ENCODE measurements around the gene HSD17B1.
"Not testable (repeated sequence)": the region's sequence is repeated elsewhere in the genome, so short reads cannot be mapped to it uniquely, and the experiment has no call there.

Gene HSD17B1

DNA sequence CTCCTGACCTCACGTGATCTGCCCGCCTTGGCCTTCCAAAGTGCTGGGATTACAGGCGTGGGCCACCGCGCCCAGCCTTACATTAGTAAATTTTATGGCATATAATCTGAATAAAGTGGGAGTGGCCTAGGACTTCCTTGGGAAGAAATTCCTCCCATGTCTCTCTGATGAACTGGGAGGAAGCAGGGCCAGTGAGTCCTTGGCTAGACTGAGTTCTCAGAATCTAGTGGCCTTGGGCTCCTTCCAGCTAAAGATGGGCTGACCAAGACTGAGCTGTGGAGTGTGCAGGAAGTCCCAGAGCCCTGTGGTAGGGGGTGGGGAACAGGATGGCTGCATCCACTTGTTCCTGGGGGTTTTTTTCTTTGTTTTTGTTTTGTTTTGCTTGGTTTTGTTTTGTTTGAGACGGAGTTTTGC lies 26.7 kb upstream of the HSD17B1 start:
- DNase-seq = no peak

- no peak for DNase-seq
Measured at GRCh38 chr17:42527932-42528331, 24.8 kb upstream of the HSD17B1 start.

- no peak for DNase-seq
Measured at GRCh38 chr17:42529061-42529460, 23.7 kb upstream of the HSD17B1 start.

GRCh38 chr17:42530952-42531454 lies 21.7 kb upstream of the HSD17B1 start:
- no peak for DNase-seq

DNA sequence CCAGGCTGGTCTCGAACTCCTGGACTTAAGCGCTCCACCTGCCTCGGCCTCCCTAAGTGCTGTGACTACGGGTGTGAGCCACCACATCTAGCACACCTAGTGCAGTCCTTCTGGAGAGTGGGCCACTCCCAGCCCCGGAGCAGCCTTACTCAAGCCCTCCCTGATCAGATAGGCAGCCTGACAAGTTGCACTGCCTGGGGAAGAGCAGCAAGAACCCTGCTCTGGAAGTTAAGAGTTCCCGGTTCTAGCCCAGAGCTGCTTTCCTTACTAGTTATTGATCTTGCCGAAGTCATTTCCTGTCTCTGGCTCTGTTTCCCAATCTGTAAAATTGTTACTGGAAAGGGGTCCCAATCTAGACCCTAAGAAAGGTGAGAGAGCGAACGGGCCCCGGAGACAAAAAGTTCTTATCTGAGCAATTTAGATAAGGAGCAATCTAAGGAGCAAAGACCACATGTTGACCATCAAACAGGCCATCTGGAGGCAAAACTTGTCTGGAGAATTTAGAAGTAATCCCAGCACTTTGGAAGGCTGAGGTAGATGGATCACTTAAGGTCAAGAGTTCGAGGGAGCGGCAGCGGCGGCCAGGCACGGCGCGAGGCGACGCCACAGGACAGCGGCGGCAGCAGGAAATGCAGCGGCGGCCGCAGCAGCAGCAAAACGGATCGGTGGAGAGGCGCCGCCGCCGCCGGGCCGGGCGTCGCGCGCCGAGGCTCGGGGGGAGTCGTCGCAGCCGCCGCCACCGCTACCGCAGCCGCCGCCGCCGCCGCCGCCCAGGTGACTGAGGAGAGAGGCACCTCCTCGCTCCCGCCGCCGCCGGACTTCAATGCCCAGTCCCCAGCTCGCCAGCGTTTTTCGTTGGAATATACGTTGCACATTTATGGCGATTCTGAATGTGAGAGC lies 21.0 kb upstream of the HSD17B1 start:
- peak in 1 of 2 experiments; percentile 79 for DNase-seq

DNA sequence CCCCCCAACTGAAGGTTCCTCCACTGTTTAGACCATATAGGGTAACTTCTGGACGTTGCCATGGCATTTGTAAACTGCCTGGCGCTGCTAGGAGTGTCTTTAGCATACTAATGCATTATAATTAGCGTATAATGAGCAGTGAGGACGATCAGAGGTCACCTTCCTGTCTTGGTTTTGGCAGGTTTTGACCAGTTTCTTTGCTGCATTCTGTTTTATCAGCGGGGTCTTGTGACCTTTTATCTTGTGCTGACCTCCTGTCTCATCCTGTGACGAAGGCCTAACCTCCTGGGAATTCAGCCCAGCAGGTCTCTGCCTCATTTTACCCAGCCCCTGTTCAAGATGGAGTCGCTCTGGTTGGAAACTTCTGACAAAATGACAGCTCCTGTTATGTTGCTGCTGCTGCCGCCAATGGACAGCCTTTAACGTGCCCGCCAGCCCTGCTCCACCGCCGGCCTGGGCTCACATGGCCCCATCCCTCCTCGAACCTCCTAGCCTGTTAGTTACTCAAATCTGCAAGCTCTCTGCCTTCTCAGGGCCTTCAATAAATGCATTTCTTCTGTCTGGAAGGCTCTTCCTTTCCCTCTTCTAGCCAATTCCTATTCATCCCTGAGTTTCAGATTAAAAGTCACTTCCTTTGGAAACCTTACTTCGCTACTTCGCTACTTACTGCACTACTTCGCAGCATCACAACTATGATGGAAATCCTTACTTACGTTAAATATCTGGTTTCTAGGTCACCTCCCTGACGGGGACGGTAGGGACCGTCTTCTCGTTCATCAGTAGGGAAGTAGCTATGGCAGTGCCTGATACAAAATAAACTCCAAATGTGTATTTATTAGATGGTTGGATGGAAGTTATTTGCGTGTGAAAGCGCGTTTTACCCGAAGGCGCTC lies 17.3 kb upstream of the HSD17B1 start:
- peak in 1 of 2 experiments; percentile 66 for DNase-seq

GRCh38 chr17:42536048-42536371 lies 16.7 kb upstream of the HSD17B1 start, which contains the start of gene NAGLU:
Gene NAGLU, plus strand, starts transcription at chr17:42536241. Its CDS starts 32 bp downstream, at chr17:42536273.
- DNase-seq = peak; percentile 66 to 96

DNA sequence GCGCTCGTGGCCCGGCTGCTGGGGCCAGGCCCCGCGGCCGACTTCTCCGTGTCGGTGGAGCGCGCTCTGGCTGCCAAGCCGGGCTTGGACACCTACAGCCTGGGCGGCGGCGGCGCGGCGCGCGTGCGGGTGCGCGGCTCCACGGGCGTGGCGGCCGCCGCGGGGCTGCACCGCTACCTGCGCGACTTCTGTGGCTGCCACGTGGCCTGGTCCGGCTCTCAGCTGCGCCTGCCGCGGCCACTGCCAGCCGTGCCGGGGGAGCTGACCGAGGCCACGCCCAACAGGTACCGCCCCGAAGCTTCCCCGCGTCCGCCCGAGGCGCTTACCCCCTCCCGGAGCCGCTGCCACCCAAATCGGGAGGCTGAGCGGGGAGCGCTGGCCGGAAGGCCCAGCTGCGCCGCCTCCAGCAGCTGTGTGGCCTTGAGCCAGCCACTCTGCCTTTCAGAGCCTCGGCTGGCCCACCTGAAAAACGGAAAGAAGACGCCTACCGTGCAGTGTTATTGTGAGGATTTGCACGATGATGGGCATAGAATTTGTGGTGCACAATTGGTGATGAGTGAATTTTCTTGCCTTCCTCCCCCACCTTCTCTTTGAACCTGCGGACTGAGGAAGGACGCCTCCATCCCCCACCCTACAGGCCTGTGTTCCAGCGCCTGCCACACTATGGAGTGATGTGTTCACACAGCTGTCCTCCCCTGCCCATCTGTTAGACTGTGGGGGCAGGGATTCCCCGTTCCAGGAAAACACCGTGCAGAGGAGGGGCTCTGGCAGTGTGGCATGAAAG lies 16.2 kb upstream of the HSD17B1 start:
- DNase-seq = peak; percentile 34 to 90

DNA sequence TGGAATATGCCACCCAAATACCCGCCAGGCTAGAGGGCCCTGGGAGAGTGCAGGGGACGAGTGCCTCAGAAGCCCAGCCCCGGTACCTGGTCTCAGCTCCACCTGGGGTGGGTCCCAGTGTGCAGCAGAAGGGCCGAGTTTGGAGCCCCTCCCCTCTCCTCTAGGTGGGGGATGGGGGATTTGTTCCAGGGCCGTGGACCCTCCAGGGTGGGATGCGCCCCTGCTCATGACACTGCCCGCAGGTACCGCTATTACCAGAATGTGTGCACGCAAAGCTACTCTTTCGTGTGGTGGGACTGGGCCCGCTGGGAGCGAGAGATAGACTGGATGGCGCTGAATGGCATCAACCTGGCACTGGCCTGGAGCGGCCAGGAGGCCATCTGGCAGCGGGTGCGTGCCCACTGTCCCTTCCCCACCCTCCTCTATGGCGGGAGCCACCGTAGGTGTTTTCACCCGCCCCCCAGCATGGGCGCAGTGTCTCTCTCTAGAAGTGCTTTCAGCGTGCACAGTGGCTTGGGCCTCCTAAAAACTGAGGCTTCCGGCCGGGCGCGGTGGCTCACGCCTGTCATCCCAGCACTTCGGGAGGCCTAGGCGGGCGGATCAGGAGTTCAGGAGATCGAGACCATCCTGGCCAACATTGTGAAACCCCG lies 15.4 kb upstream of the HSD17B1 start:
- DNase-seq = no peak

DNA sequence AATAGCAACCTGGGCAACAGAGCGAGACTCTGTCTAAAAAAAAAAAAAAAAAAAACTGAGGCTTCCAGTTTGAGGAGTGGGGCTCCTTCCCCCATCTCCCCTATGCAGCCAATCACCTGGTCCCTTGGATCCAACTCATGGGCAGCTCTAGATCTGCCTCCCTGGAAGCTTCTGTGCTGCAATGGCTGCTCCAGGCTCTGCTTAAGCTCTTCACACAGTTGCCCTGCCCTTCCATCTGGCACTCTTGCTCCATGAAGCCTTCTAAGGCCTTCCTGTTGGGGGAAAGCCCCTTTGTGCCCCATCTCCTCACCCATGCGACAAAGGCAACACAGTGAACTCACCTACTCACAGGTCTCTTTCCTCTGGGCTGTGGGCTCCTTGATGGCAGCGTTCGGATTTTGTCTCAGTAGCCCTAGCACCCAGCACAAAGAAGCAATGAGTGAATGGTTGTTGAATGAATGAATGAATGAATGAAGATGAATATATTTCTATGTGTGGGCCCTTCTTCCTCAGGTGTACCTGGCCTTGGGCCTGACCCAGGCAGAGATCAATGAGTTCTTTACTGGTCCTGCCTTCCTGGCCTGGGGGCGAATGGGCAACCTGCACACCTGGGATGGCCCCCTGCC lies 14.8 kb upstream of the HSD17B1 start:
- DNase-seq = no peak

DNA sequence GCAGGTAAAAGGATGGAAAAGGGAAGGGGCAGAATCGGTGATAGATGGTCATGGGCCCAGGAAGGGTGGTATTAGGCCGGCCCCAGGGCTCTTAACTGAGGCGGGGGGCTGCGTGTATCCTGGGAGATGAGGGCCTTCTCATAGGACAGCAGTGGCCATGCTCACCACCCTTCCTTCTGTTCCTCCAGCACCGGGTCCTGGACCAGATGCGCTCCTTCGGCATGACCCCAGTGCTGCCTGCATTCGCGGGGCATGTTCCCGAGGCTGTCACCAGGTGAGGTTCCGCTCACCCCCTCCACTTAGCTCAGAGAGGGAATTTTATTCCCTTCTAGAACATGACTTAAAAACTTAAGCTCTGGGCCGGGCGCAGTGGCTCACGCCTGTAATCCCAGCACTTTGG lies 14.2 kb upstream of the HSD17B1 start:
- DNase-seq = no peak

- DNase-seq = not testable (repeated sequence)
Measured at GRCh38 chr17:42540558-42540957, 12.2 kb upstream of the HSD17B1 start.

- DNase-seq = no peak
Measured at GRCh38 chr17:42541041-42541833, 11.5 kb upstream of the HSD17B1 start.

GRCh38 chr17:42543190-42544079 lies 9.3 kb upstream of the HSD17B1 start:
- no peak for DNase-seq

- DNase-seq = no peak
Measured at GRCh38 chr17:42544874-42545283, 7.8 kb upstream of the HSD17B1 start.

DNA sequence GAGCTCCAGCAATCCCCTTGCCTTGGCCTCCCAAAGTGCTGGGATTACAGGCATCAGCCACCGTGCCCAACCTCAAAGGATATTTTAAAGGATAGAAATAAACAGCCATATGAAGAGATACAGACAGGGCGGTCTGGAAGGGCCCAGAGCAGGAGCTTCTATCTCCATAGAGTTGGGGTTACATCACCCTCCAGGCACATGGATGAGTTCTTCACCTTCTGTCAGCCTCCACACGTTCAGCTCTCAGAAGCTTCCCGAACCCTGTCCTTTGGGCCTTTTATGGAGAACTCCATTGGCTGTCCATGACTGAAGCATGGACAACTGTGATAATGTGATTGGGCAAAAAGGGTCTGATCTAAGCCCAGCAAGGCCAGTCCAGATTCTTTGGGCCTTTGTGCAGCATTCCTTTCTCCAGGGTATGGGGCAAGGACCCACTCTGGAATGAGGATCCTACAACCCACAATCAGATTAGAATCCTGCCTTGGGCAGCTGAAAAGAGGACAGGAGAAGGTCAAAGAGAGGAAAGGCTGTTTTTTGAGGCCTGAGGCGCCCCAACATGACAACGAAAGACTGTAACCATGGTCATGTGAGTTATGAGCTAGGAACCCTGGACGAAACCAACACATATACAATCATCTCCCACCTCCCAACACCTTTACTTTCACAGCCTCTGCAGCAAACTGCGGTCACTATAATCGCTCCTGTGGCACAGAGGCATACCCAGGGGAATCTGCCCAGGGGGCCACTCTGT lies 6.8 kb upstream of the HSD17B1 start:
- DNase-seq = not testable (repeated sequence)

- no peak for DNase-seq
Measured at GRCh38 chr17:42547001-42547461, 5.7 kb upstream of the HSD17B1 start.

DNA sequence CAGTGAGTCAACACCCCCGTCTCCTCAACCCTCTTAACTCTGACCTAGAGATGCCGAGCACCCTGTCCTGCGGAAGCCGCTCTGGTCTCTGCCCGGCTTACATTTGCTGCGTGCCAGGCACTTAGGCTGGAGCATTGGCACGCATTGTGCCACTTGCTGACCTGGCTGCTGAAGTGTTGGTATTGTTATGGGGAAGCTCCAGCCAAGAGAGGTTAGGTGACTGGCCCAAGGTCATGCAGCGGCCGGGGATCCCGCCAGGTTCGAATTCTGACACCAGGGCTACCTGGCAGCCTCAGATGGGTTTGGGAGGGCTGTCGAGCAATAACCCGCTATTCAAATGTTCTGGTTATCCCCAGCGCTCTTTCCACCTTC lies 5.0 kb upstream of the HSD17B1 start:
- DNase-seq = no peak
